ENCODE data around the gene PRAMEF1. TPM values are rescaled to one million over a fixed set of nuclear protein-coding genes. Genes with fewer than 3 reads are reported as not detected.

PRAMEF1 gene
- polyA plus RNA-seq, 1 donor (not counting 4 experiments of a cell fraction or from before 2014, with no cell fraction given) = not detected

DNA sequence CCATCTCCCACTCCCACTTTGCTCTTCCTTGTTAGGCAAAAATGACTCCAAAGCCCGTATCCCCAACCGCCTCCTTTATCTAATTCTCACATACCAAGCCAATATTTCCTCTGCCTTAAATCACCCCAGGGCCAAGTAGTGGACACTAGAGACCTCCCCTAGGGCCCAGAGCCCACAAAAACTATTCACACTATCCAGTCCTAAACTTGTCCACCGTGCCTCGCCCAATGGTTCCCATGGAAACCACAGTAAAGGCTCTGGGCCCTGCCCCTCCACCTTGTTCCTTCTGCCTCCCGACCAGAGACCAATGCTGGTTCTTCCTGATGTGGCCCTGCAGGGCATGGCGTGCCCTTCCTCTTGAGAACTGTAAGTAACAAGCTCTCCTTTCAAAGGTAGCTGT lies 33.4 kb upstream of the PRAMEF1 start:
- H3K36me3 ChIP-seq (ENCODE audit: control insufficient read depth in 2 of 2, extremely low read depth in 1 of 2, insufficient read depth in 2 of 2, low read length in 2 of 2) = no peaks in the 10 kb centered on the region
- no peaks in the 10 kb centered on the region for H3K9me3 ChIP-seq (ENCODE audit: control insufficient read depth, low read depth, low read length)
- FAIRE-seq (no peak), DNase-seq (ENCODE audit: low read depth, low spot score) (no peak)
- no peaks in the 10 kb centered on the region for H3K9me1 ChIP-seq (ENCODE audit: control insufficient read depth, extremely low read depth, insufficient read depth, low read length)
- TF ChIP-seq EZH2 (IDR thresholded peaks at IDR 0.05; ENCODE audit: low read length) = no peak
- no peak for TF ChIP-seq CTCF (optimal IDR thresholded peaks at IDR 0.05 in 1 of 3, IDR thresholded peaks at IDR 0.05 in 1 of 3, conservative IDR thresholded peaks at IDR 0.05 in 1 of 3; ENCODE audit: extremely low read depth in 1 of 3, insufficient read depth in 2 of 3, low read length in 3 of 3)
- no peaks in the 10 kb centered on the region for H3K4me1 ChIP-seq (ENCODE audit: control insufficient read depth, extremely low read depth, insufficient read depth, low read length)
- H3K9ac ChIP-seq (ENCODE audit: control insufficient read depth, extremely low read depth, insufficient read depth, low read length) = no peak overlapping the region
- no peaks in the 10 kb centered on the region for H4K20me1 ChIP-seq (ENCODE audit: control insufficient read depth, extremely low read depth, insufficient read depth, low read length)
- H3K27ac ChIP-seq (ENCODE audit: control insufficient read depth, insufficient read depth, low read length) = no peak overlapping the region
- no peaks in the 10 kb centered on the region for H3K27me3 ChIP-seq (ENCODE audit: control insufficient read depth, extremely low read depth, insufficient read depth, low read length)
- no peak overlapping the region for H2AFZ ChIP-seq (ENCODE audit: control insufficient read depth, low read length)
- H3K4me2 ChIP-seq (ENCODE audit: control insufficient read depth, extremely low read depth, insufficient read depth, low read depth, low read length) = no peak overlapping the region
- H3K79me2 ChIP-seq (ENCODE audit: control insufficient read depth, insufficient read depth, low read length) = no peaks in the 10 kb centered on the region
- dilution Hi-C loops (cut with MboI; ENCODE audit: extremely low pct_ligation_motif_present, low sequenced_read_pairs) = no loop called here
- no peak overlapping the region for H3K4me3 ChIP-seq (ENCODE audit: control insufficient read depth in 2 of 3, extremely low read depth in 1 of 3, insufficient read depth in 2 of 3, low read depth in 1 of 3, low read length in 3 of 3)

GRCh38 chr1:12760256-12760795 lies 30.9 kb upstream of the PRAMEF1 start:
- FAIRE-seq (no peak), DNase-seq (ENCODE audit: low read depth, low spot score) (no peak)
- Histone ChIP-seq H3K9me3 (ENCODE audit: control insufficient read depth, low read depth, low read length) (no peaks in the 10 kb centered on the region), H3K9ac (ENCODE audit: control insufficient read depth, extremely low read depth, insufficient read depth, low read length) (no peak overlapping the region), H3K4me2 (ENCODE audit: control insufficient read depth, extremely low read depth, insufficient read depth, low read depth, low read length) (no peak overlapping the region), H3K9me1 (ENCODE audit: control insufficient read depth, extremely low read depth, insufficient read depth, low read length) (no peaks in the 10 kb centered on the region), H4K20me1 (ENCODE audit: control insufficient read depth, extremely low read depth, insufficient read depth, low read length) (no peaks in the 10 kb centered on the region), H3K36me3 (ENCODE audit: control insufficient read depth in 2 of 2, extremely low read depth in 1 of 2, insufficient read depth in 2 of 2, low read length in 2 of 2) (no peaks in the 10 kb centered on the region), H3K79me2 (ENCODE audit: control insufficient read depth, insufficient read depth, low read length) (no peaks in the 10 kb centered on the region), H3K27me3 (ENCODE audit: control insufficient read depth, extremely low read depth, insufficient read depth, low read length) (no peaks in the 10 kb centered on the region), H3K27ac (ENCODE audit: control insufficient read depth, insufficient read depth, low read length) (no peak overlapping the region), H3K4me1 (ENCODE audit: control insufficient read depth, extremely low read depth, insufficient read depth, low read length) (no peaks in the 10 kb centered on the region), H3K4me3 (ENCODE audit: control insufficient read depth in 2 of 3, extremely low read depth in 1 of 3, insufficient read depth in 2 of 3, low read depth in 1 of 3, low read length in 3 of 3) (no peak overlapping the region), H2AFZ (ENCODE audit: control insufficient read depth, low read length) (no peak overlapping the region)
- TF ChIP-seq EZH2 (IDR thresholded peaks at IDR 0.05; ENCODE audit: low read length) (no peak), CTCF (optimal IDR thresholded peaks at IDR 0.05 in 1 of 3, IDR thresholded peaks at IDR 0.05 in 1 of 3, conservative IDR thresholded peaks at IDR 0.05 in 1 of 3; ENCODE audit: extremely low read depth in 1 of 3, insufficient read depth in 2 of 3, low read length in 3 of 3) (peak in 1 of 3 experiments; percentile 13)
- dilution Hi-C loops (cut with MboI; ENCODE audit: extremely low pct_ligation_motif_present, low sequenced_read_pairs) = no loop called here

Measured in keratinocyte (primary cell).